ENCODE measurements around the gene TRPM8. TPM values are rescaled to one million over a fixed set of nuclear protein-coding genes. Genes with fewer than 3 reads are reported as not detected.
A peak's percentile ranks its signal among the peaks of the same experiment; 100 is the strongest.

TRPM8 gene
- total and polyA plus RNA-seq, 2 donors from 2014 or later: 2.5 TPM; not detected in 1

DNA sequence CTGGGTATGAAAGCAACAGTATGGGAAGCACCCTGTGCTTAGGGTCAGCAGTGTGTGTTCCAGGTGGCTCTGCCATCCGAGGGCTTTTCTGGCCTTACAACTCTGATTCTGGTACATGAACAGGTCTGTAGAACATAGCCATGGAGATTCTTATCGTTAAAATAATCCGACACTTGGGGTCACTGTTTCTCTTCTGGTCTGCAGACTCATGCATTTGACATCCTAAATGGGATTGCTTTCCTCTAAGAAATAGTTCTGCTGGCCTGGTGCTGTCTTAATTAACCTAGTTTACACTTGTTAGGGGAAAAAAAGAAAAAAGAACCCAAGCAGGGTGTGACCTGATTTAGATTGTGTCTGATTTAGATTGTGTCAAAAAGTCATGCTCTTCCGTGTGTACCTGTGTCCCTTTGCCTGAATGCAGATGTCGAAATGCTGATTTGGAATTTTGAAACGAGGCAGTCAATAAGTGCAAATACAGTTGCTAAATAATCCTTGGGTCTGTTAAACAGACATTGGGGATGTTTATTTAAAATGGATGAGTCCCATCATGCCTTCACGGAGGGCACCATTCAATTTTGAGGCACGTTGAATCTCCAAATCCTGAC is 59.6 kb downstream of the TRPM8 start:
- no peaks in the 10 kb centered on the region for H3K9me3 ChIP-seq (ENCODE audit: control insufficient read depth in 2 of 3, insufficient read depth in 1 of 3, low read length in 3 of 3)
- FAIRE-seq (no peak), DNase-seq (peak in 3 of 5 donors; percentile 29 to 80 (median 78))
- no peaks in the 10 kb centered on the region for H3K27me3 ChIP-seq (ENCODE audit: control insufficient read depth, insufficient read depth, low read length)
- no peak overlapping the region for H3K9ac ChIP-seq (ENCODE audit: low read length in 3 of 3)
- TF ChIP-seq CTCF (IDR thresholded peaks at IDR 0.05; ENCODE audit: borderline replicate concordance, extremely low read depth, insufficient read depth): peak; percentile 24
- no peaks in the 10 kb centered on the region for H3K36me3 ChIP-seq (ENCODE audit: control insufficient read depth in 2 of 3, insufficient read depth in 3 of 3, low read length in 3 of 3)
- H3K4me1 ChIP-seq (ENCODE audit: control insufficient read depth in 2 of 3, insufficient read depth in 2 of 3, low read depth in 1 of 3, low read length in 3 of 3): no peaks in the 10 kb centered on the region
- intact Hi-C loops (cut with DNase I): no loop called here
- no peak overlapping the region for H3K27ac ChIP-seq (ENCODE audit: low read depth in 2 of 2, low read length in 2 of 2)
- H3K4me3 ChIP-seq (ENCODE audit: low read length in 3 of 3): no peak overlapping the region

DNA sequence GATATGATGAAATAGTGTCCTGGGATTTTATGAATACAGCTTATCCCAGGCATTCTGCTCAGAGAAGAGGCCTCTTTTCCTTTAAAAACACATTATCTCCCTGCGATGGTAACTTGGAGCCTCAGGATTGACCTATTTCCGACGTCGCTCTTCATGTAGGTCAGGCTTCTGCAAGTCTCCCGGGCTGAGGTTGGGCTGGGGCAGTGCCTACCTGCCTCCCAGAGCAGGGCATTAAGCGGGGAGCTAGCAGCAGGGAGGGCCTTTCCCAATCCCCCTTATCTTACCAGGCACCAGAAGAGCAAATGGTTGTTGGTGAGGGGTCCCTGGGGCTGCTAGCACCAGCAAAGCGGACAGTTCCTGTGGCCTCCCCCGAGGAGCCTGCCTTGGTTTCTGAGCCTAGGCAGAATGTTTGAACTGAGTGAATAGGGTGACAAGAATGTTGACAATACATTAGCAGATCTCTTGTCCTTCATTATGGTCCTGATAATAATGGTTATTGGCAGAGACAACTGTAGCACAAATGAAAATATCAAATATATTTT is 60.2 kb downstream of the TRPM8 start:
- Histone ChIP-seq H3K4me3 (ENCODE audit: low read length in 3 of 3) (no peak overlapping the region), H3K36me3 (ENCODE audit: control insufficient read depth in 2 of 3, insufficient read depth in 3 of 3, low read length in 3 of 3) (no peaks in the 10 kb centered on the region), H3K27me3 (ENCODE audit: control insufficient read depth, insufficient read depth, low read length) (no peaks in the 10 kb centered on the region), H3K27ac (ENCODE audit: low read depth in 2 of 2, low read length in 2 of 2) (no peak overlapping the region), H3K9me3 (ENCODE audit: control insufficient read depth in 2 of 3, insufficient read depth in 1 of 3, low read length in 3 of 3) (no peaks in the 10 kb centered on the region), H3K9ac (ENCODE audit: low read length in 3 of 3) (no peak overlapping the region), H3K4me1 (ENCODE audit: control insufficient read depth in 2 of 3, insufficient read depth in 2 of 3, low read depth in 1 of 3, low read length in 3 of 3) (no peaks in the 10 kb centered on the region)
- intact Hi-C loops (cut with DNase I): no loop called here
- FAIRE-seq (no peak), DNase-seq (no peak)
- TF ChIP-seq CTCF (IDR thresholded peaks at IDR 0.05; ENCODE audit: borderline replicate concordance, extremely low read depth, insufficient read depth): no peak

- FAIRE-seq (no peak), DNase-seq (no peak)
- Histone ChIP-seq H3K36me3 (ENCODE audit: control insufficient read depth in 2 of 3, insufficient read depth in 3 of 3, low read length in 3 of 3) (no peaks in the 10 kb centered on the region), H3K9me3 (ENCODE audit: control insufficient read depth in 2 of 3, insufficient read depth in 1 of 3, low read length in 3 of 3) (no peaks in the 10 kb centered on the region), H3K27me3 (ENCODE audit: control insufficient read depth, insufficient read depth, low read length) (no peaks in the 10 kb centered on the region), H3K4me3 (ENCODE audit: low read length in 3 of 3) (no peak overlapping the region), H3K27ac (ENCODE audit: low read depth in 2 of 2, low read length in 2 of 2) (no peak overlapping the region), H3K9ac (ENCODE audit: low read length in 3 of 3) (no peak overlapping the region), H3K4me1 (ENCODE audit: control insufficient read depth in 2 of 3, insufficient read depth in 2 of 3, low read depth in 1 of 3, low read length in 3 of 3) (no peaks in the 10 kb centered on the region)
- intact Hi-C loops (cut with DNase I): no loop called here
- TF ChIP-seq CTCF (IDR thresholded peaks at IDR 0.05; ENCODE audit: borderline replicate concordance, extremely low read depth, insufficient read depth): no peak
Observed at GRCh38 chr2:233979748-233980147, 62.6 kb downstream of the TRPM8 start.

All from kidney (tissue), 14 donors.